Activated CD8-positive, alpha-beta memory T cell treated with anti-CD3 and anti-CD28 coated beads, Interleukin-2, amount 10 ng/mL, durations not matched to agents 7 days and 5 days (primary cell): ENCODE data around the gene ARHGEF3. TPM values are rescaled to one million over a fixed set of nuclear protein-coding genes. Genes with fewer than 3 reads are reported as not detected.
A peak's percentile ranks its signal among the peaks of the same experiment; 100 is the strongest.

Experiments
- ATAC-seq: fragments of 150-1000 bp; cut with Tn5 transposase; one replicate; pipeline ENCODE4 v1.10.0; 2021; ENCODE audit warnings: moderate library complexity
- CTCF ChIA-PET: fragments of 350-600 bp; sonication (Branson Sonifier 250); formaldehyde crosslinking; loops from one replicate; lab custom pipeline; 2021; ENCODE audit warnings: antibody characterized with exemption; lab: Charles Lee
- DNase-seq: peaks from one replicate; pipeline ENCODE4 v3.0.0-alpha.2; 2020
- H3K27ac Mint-ChIP-seq: one replicate; pipeline ENCODE4 v1.8.0; 2021; ENCODE audit warnings: mild to moderate bottlenecking, mixed read lengths
- H3K27me3 Mint-ChIP-seq: one replicate; pipeline ENCODE4 v1.8.0; 2021; ENCODE audit warnings: mixed read lengths
- H3K36me3 Mint-ChIP-seq: one replicate; pipeline ENCODE4 v1.8.0; 2021; ENCODE audit warnings: mild to moderate bottlenecking, mixed read lengths
- H3K4me1 Mint-ChIP-seq: one replicate; pipeline ENCODE4 v1.8.0; 2021; ENCODE audit warnings: mixed read lengths
- H3K4me3 Mint-ChIP-seq: one replicate; pipeline ENCODE4 v1.8.0; 2021; ENCODE audit warnings: mild to moderate bottlenecking, moderate library complexity, mixed read lengths
- H3K9me3 Mint-ChIP-seq: one replicate; pipeline ENCODE4 v1.8.0; 2022; ENCODE audit warnings: low read depth, mixed read lengths
- total RNA-seq, 2 experiments: library from RNA; stranded (reverse); gene quantifications; one replicate each; pipeline ENCODE4 v1.2.3, GENCODE V29; 2021

The ARHGEF3 gene
- total RNA-seq, 2 experiments from 2014 or later: 94.0 to 96.4 TPM

DNA sequence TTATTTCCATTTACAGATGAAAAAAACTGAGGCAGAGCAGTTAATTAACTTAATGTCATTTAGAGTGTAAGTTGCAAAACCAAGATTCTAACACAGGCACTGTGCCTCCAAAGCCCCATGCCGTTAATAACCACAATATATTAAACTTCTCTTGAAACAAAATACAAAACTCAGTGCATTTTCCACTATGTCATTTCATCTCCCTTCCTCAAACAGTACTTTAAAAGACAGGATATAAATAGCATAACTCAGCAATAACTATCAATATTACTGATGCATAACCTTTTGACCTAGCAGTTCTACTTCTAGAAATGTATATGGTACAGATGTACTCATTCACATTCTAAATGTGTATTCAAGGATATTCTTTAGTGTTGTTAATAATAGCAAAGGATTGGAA lies 113.6 kb downstream of the ARHGEF3 start:
- Mint-ChIP-seq H3K4me1 (peaks cover 21% of the 10 kb centered on the region), H3K4me3 (no peak overlapping the region), H3K27ac (no peak overlapping the region), H3K27me3 (no peaks in the 10 kb centered on the region), H3K36me3 (peaks cover 22% of the 10 kb centered on the region), H3K9me3 (peaks cover 4% of the 10 kb centered on the region)
- CTCF ChIA-PET: interaction anchor here (0.7 kb wide), 1 partner anchor 137 kb away, joined by 3 read pairs; no protein-coding TSS in a partner anchor
- ATAC-seq: no peak
- no peak for DNase-seq

GRCh38 chr3:56684029-56684428 lies 117.7 kb downstream of the ARHGEF3 start:
- Mint-ChIP-seq H3K4me1 (peaks cover 33% of the 10 kb centered on the region), H3K27me3 (no peaks in the 10 kb centered on the region), H3K9me3 (peaks cover 4% of the 10 kb centered on the region), H3K36me3 (peaks cover 40% of the 10 kb centered on the region), H3K27ac (peak overlapping the region; percentile 80), H3K4me3 (no peak overlapping the region)
- ATAC-seq (no peak), DNase-seq (no peak)
- CTCF ChIA-PET: interaction anchor here (2.1 kb wide), 1 partner anchor 117 kb away, joined by 7 read pairs; no protein-coding TSS in a partner anchor

DNA sequence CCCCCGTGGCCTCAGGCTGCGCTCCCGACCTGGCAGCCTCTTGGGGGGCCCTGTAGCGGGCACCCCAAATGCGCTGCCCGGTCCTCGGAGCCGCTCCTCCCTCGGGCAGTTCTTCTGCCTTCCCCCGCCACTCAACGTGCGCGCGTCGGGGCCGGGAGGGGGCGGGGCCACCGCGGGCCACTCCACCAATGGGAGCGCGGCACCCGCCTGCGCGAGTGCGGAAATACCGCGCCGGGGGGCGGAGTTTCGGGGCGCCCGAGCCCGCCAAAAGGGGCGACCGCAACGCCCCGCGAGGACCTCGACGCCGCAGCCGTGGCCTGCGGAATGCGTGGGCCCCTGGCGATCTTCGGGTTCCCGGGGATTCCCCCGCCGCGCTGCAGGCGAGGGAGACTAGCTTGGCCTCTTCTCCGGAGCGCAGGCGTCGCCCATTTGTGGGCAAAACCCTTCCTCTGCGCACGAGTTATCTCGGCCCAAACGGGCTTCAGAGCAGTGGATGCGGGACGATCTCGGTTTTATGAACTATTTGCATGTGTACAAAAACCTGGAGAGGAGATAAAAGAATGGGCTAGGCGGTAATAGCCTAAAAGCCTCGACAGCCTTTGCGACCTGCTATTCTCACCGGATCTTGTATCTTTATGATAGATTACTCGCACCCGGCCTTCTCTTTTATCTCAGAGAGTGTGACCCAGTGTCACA lies 118.5 kb downstream of the ARHGEF3 start, which contains the start of gene TASOR:
Gene TASOR, minus strand, starts transcription at position 144 of the 696 bp plus-strand sequence. CDS start 259 bp downstream, outside the sequence.
- Mint-ChIP-seq H3K36me3 (peaks cover 44% of the 10 kb centered on the region), H3K27me3 (no peaks in the 10 kb centered on the region), H3K4me1 (peaks cover 37% of the 10 kb centered on the region), H3K4me3 (peak within 1 kb of the TSS; percentile 85), H3K9me3 (peaks cover 4% of the 10 kb centered on the region), H3K27ac (peak within 1 kb of the TSS; percentile 92)
- DNase-seq: peak; percentile 91
- ATAC-seq: peak; percentile 88
- CTCF ChIA-PET: interaction anchor here (1.1 to 2.1 kb wide), 10 partner anchors 10 to 304 kb away, joined by 3 to 11 read pairs (median 5); partner anchors contain the start of gene CCDC66

GRCh38 chr3:56682462-56683121 lies 119.2 kb downstream of the ARHGEF3 start:
- Mint-ChIP-seq H3K36me3 (peaks cover 47% of the 10 kb centered on the region), H3K4me1 (peaks cover 39% of the 10 kb centered on the region), H3K4me3 (peak overlapping the region; percentile 85), H3K9me3 (peaks cover 4% of the 10 kb centered on the region), H3K27me3 (no peaks in the 10 kb centered on the region), H3K27ac (peak overlapping the region; percentile 92)
- ATAC-seq: peak; percentile 83
- CTCF ChIA-PET: interaction anchor here (0.9 to 2.1 kb wide), 11 partner anchors 10 to 304 kb away, joined by 3 to 11 read pairs (median 5); partner anchors contain the start of gene CCDC66
- peak; percentile 84 for DNase-seq

GRCh38 chr3:56681984-56682461 lies 119.7 kb downstream of the ARHGEF3 start:
- Mint-ChIP-seq H3K4me3 (peak overlapping the region; percentile 85), H3K27ac (peak overlapping the region; percentile 92), H3K27me3 (no peaks in the 10 kb centered on the region), H3K4me1 (peaks cover 45% of the 10 kb centered on the region), H3K9me3 (peaks cover 4% of the 10 kb centered on the region), H3K36me3 (peaks cover 53% of the 10 kb centered on the region)
- no peak for ATAC-seq
- no peak for DNase-seq
- CTCF ChIA-PET: interaction anchor here (0.9 to 2.1 kb wide), 9 partner anchors 10 to 125 kb away, joined by 3 to 11 read pairs (median 5); partner anchors contain the start of gene CCDC66

DNA sequence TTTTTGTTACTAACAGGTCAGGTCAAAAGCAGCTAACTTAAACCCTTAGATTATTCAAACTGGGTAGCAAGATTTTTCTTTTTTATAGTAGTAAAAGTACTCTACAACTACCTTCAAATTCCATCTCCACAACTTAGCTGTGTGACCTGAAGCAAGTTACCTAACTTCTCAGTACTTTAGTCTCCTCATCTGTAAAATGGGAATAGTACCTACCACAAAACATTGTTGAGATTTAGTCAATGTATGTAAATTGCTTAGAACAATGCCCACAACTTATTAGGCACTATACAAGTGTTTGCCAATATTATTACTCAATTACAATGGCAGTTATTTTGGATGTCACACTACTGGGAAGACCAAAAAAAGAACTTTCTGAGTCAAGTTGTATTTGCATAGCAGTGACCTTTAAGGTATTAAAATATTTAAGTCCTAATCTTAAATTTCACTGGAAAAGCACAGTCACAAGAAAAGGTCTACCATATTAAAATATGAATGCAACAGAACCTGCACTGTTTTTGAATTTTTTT lies 121.6 kb downstream of the ARHGEF3 start:
- no peak overlapping the region for H3K27ac Mint-ChIP-seq
- H3K4me1 Mint-ChIP-seq: peaks cover 48% of the 10 kb centered on the region
- no peaks in the 10 kb centered on the region for H3K27me3 Mint-ChIP-seq
- no peak for DNase-seq
- H3K9me3 Mint-ChIP-seq: peaks cover 4% of the 10 kb centered on the region
- CTCF ChIA-PET: interaction anchor here (1.3 kb wide), 1 partner anchor 56 kb away, joined by 3 read pairs; no protein-coding TSS in a partner anchor
- peaks cover 62% of the 10 kb centered on the region for H3K36me3 Mint-ChIP-seq
- no peak for ATAC-seq
- H3K4me3 Mint-ChIP-seq: no peak overlapping the region

Other genes starting within 250 kb of the ARHGEF3 start
- gene CCDC66, start 244.8 kb downstream of the ARHGEF3 start, total RNA-seq: 10 to 100 TPM; 40.8 to 47.8 TPM
- gene TASOR, start 118.7 kb downstream of the ARHGEF3 start, total RNA-seq: 10 to 100 TPM; 70.3 to 72.8 TPM